ENCODE measurements around the gene ZNF74. TPM values are rescaled to one million over a fixed set of nuclear protein-coding genes. Genes with fewer than 3 reads are reported as not detected.
A peak's percentile ranks its signal among the peaks of the same experiment; 100 is the strongest.

The ZNF74 gene
- total RNA-seq, 1 experiment from 2014 or later: 8.1 TPM

- H3K27ac ChIP-seq: no peak overlapping the region
- no TSS peak for BruUV-seq (replicated peaks)
- intact Hi-C loops (cut with micrococcal nuclease; ENCODE audit: unreplicated experiment): loop anchor here (10.0 kb wide), 2 partner anchors 161 to 301 kb away; partner anchors contain the start of gene CCDC188
- no peaks in the 10 kb centered on the region for H3K9me2 ChIP-seq (ENCODE audit: insufficient read depth)
- no peak overlapping the region for H3K4me3 ChIP-seq
- H3F3A ChIP-seq (ENCODE audit: insufficient read depth, low read depth): no peaks in the 10 kb centered on the region
- H3K4me2 ChIP-seq: no peak overlapping the region
- no peak overlapping the region for H2AFZ ChIP-seq
- no peaks in the 10 kb centered on the region for H3K36me3 ChIP-seq (ENCODE audit: low read depth)
- no peaks in the 10 kb centered on the region; the same call in 1 of the 2 replicates for H4K20me1 ChIP-seq (ENCODE audit: insufficient read depth)
- no peaks in the 10 kb centered on the region for H3K27me3 ChIP-seq (ENCODE audit: insufficient read depth, low read depth)
- H3K79me2 ChIP-seq (ENCODE audit: low read depth): no peaks in the 10 kb centered on the region
- no peaks in the 10 kb centered on the region for H3K4me1 ChIP-seq (replicated peaks; ENCODE audit: insufficient read depth)
- TF ChIP-seq EZH2 (IDR thresholded peaks at IDR 0.05; ENCODE audit: low read depth) (no peak), CTCF (conservative IDR thresholded peaks at IDR 0.05) (peak; percentile 74)
- peak; percentile 38 to 41 for DNase-seq
- no peaks in the 10 kb centered on the region for H3K9me3 ChIP-seq (ENCODE audit: insufficient read depth, low read depth)
- POLR2A ChIA-PET (ENCODE audit: unreplicated experiment): interaction anchor here (0.5 to 0.7 kb wide), 3 partner anchors 27 to 48 kb away, joined by 3 to 5 read pairs (median 4); no protein-coding TSS in a partner anchor
- CTCF ChIA-PET: interaction anchor here (1.2 kb wide), 1 partner anchor 38 kb away, joined by 21 read pairs; no protein-coding TSS in a partner anchor
These were observed 62.2 kb downstream of the ZNF74 start for GRCh38 chr22:20456064-20456721.

- CTCF ChIA-PET: interaction anchor here (1.2 kb wide), 1 partner anchor 38 kb away, joined by 21 read pairs; no protein-coding TSS in a partner anchor
These were observed 62.7 kb downstream of the ZNF74 start for GRCh38 chr22:20456722-20457076.

More at GRCh38 chr22:20456722-20457076, 62.7 kb downstream of the ZNF74 start:
- Histone ChIP-seq H4K20me1 (ENCODE audit: insufficient read depth) (no peaks in the 10 kb centered on the region; the same call in 1 of the 2 replicates), H3K9me3 (ENCODE audit: insufficient read depth, low read depth) (no peaks in the 10 kb centered on the region), H3K4me2 (no peak overlapping the region), H3K36me3 (ENCODE audit: low read depth) (no peaks in the 10 kb centered on the region), H3K27ac (no peak overlapping the region), H3K4me1 (replicated peaks; ENCODE audit: insufficient read depth) (no peaks in the 10 kb centered on the region), H3K27me3 (ENCODE audit: insufficient read depth, low read depth) (no peaks in the 10 kb centered on the region), H3K79me2 (ENCODE audit: low read depth) (no peaks in the 10 kb centered on the region), H3F3A (ENCODE audit: insufficient read depth, low read depth) (no peaks in the 10 kb centered on the region), H3K4me3 (no peak overlapping the region), H3K9me2 (ENCODE audit: insufficient read depth) (no peaks in the 10 kb centered on the region), H2AFZ (no peak overlapping the region)
- no peak for TF ChIP-seq CTCF (conservative IDR thresholded peaks at IDR 0.05)
- TF ChIP-seq EZH2 (IDR thresholded peaks at IDR 0.05; ENCODE audit: low read depth): no peak
- BruUV-seq (replicated peaks): no TSS peak
- intact Hi-C loops (cut with micrococcal nuclease; ENCODE audit: unreplicated experiment): loop anchor here (10.0 kb wide), 2 partner anchors 162 to 302 kb away; partner anchors contain the start of gene CCDC188
- POLR2A ChIA-PET (ENCODE audit: unreplicated experiment): interaction anchor here (0.7 kb wide), 1 partner anchor 48 kb away, joined by 4 read pairs; no protein-coding TSS in a partner anchor
- no peak for DNase-seq

Data from PC-9 (cell line).